ENCODE results near the gene SPAG9. TPM values are rescaled to one million over a fixed set of nuclear protein-coding genes. Genes with fewer than 3 reads are reported as not detected.

Gene SPAG9
- total and polyA plus RNA-seq, 2 experiments from 2014 or later: 26.5 to 82.7 TPM

DNA sequence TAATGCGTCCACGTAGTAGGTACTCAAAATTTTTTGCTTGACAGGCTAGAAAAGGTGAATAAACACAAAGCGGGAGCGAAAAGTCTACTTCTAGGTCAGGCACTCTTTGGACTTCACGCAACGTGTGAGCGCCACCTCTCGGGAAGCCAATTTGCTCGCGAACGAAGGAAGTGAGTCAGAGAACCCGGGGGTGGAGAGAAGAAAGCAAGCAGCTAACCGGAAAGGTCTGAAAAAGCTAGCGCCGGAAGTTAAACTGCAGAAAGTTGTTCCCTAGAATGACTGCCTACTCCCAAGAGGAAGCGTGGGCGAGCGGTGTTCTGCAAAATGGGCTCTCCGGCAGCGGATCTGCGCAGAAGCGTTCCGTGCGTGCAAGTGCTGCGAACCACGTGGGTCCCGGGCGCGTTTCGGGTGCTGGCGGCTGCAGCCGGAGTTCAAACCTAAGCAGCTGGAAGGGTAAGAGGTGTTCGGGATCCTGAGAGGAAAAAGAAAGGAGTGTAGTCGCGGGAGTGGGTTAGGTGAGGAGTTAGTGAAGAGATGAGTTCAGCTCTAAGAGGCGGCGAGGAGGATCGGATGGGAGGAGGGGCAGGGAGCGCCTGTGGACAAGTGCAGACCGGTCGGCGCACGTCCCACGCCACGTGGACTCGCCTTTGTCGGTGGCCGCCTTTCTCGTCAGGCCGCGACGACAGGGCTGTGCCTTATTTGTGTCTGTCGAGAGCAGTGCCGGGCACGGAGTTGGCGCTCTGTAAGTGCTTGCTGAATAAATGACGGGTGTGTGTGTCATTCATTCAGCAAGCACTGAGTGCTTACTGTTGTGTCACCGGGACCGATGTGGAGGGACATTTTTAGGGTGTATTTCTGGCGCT, 32.8 kb upstream of the SPAG9 start, which contains the start of gene NME1:
TSS of gene NME1 (plus strand) at position 350 of the 863 bp plus-strand sequence. CDS start 2,096 bp downstream, outside the sequence.
- no peak for TF ChIP-seq EZH2 (IDR thresholded peaks at IDR 0.05; ENCODE audit: borderline replicate concordance)
- TF ChIP-seq EZH2phosphoT487 (IDR thresholded peaks at IDR 0.05; ENCODE audit: low read depth, severe bottlenecking, unreplicated experiment): no peak
- TF ChIP-seq, protein P1, sequence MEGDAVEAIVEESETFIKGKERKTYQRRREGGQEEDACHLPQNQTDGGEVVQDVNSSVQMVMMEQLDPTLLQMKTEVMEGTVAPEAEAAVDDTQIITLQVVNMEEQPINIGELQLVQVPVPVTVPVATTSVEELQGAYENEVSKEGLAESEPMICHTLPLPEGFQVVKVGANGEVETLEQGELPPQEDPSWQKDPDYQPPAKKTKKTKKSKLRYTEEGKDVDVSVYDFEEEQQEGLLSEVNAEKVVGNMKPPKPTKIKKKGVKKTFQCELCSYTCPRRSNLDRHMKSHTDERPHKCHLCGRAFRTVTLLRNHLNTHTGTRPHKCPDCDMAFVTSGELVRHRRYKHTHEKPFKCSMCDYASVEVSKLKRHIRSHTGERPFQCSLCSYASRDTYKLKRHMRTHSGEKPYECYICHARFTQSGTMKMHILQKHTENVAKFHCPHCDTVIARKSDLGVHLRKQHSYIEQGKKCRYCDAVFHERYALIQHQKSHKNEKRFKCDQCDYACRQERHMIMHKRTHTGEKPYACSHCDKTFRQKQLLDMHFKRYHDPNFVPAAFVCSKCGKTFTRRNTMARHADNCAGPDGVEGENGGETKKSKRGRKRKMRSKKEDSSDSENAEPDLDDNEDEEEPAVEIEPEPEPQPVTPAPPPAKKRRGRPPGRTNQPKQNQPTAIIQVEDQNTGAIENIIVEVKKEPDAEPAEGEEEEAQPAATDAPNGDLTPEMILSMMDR (IDR thresholded peaks at IDR 0.05; ENCODE audit: poor library complexity): peak; percentile 98
- Histone ChIP-seq H3K4me1 (ENCODE audit: insufficient read depth) (peaks cover 20% of the 10 kb centered on the region), H2AFZ (peak within 1 kb of the TSS; percentile 79), H3K9me3 (ENCODE audit: low read depth) (no peaks in the 10 kb centered on the region), H3K4me2 (peak within 1 kb of the TSS; percentile 97), H3K4me3 (peak within 1 kb of the TSS; percentile 78), H4K20me1 (ENCODE audit: insufficient read depth, poor library complexity, severe bottlenecking) (no peaks in the 10 kb centered on the region), H3K27ac (peak within 1 kb of the TSS; percentile 84), H3K9me2 (replicated peaks; ENCODE audit: insufficient read depth) (no peaks in the 10 kb centered on the region), H3K27me3 (no peaks in the 10 kb centered on the region), H3K36me3 (replicated peaks; ENCODE audit: insufficient read depth, low read depth) (no peaks in the 10 kb centered on the region), H3K79me2 (peaks cover 46% of the 10 kb centered on the region)
- DNase-seq (ENCODE audit: low spot score): peak; percentile 98
- WGBS (ENCODE audit: low lambda C conversion rate, missing lambda C conversion rate): under 1% methylated on average over 60 of the region's 60 CpGs

DNA sequence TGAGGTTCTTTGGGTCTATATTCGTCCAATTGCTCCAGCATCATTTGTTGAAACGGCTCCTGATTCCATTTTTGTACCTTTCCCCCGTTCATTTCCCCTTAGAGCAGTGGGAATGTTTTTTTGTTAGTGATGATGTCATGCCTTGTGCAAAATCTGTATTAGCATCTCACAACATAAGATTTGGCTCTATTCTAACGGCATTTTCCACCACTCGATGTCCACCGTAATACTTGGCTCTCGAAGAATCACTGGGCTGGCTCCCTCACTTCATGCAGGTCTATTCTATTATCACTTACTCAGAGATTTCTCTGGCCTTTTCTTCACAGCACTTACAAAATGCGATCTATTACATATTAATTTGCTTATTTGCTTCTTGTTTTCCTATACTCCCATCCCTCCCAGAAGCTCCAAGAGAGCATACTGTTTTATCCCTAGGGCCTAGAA, 32.1 kb upstream of the SPAG9 start:
- Histone ChIP-seq H3K9me2 (replicated peaks; ENCODE audit: insufficient read depth) (no peaks in the 10 kb centered on the region), H4K20me1 (ENCODE audit: insufficient read depth, poor library complexity, severe bottlenecking) (no peaks in the 10 kb centered on the region), H3K4me3 (peak overlapping the region; percentile 7), H3K36me3 (replicated peaks; ENCODE audit: insufficient read depth, low read depth) (no peaks in the 10 kb centered on the region), H3K27me3 (no peaks in the 10 kb centered on the region), H3K4me1 (ENCODE audit: insufficient read depth) (peaks cover 20% of the 10 kb centered on the region), H3K9me3 (ENCODE audit: low read depth) (no peaks in the 10 kb centered on the region), H3K27ac (peak overlapping the region; percentile 84), H2AFZ (peak overlapping the region; percentile 79), H3K4me2 (peak overlapping the region; percentile 73), H3K79me2 (peaks cover 40% of the 10 kb centered on the region)
- DNase-seq (ENCODE audit: low spot score): no peak
- TF ChIP-seq EZH2phosphoT487 (IDR thresholded peaks at IDR 0.05; ENCODE audit: low read depth, severe bottlenecking, unreplicated experiment) (no peak), EZH2 (IDR thresholded peaks at IDR 0.05; ENCODE audit: borderline replicate concordance) (no peak)
- TF ChIP-seq, protein P1 (IDR thresholded peaks at IDR 0.05; ENCODE audit: poor library complexity): no peak
- 59% methylated on average over 8 of the region's 8 CpGs for WGBS (ENCODE audit: low lambda C conversion rate, missing lambda C conversion rate)

DNA sequence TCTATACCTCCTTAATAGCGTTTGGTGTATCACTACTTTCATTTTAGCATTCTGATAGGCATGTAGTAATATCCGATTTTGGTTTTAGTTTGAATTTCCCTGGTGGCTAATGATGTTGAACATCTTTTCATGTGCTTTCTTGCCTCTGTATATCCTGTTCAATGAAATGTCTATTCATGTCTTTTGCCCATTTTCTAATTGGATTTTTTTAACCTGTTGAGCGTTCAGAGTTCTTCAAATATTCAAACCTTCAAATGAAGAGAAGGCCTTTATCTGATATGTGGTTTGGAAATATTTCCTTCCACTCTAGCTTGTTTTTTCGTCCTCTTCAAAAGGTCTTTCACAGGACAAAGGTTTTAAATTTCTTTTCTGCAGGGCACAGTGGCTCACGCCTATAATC, 30.3 kb upstream of the SPAG9 start:
- Histone ChIP-seq H3K79me2 (peaks cover 22% of the 10 kb centered on the region), H3K9me3 (ENCODE audit: low read depth) (no peaks in the 10 kb centered on the region), H3K9me2 (replicated peaks; ENCODE audit: insufficient read depth) (no peaks in the 10 kb centered on the region), H3K4me3 (no peak overlapping the region), H3K27ac (no peak overlapping the region), H3K27me3 (no peaks in the 10 kb centered on the region), H2AFZ (no peak overlapping the region), H3K36me3 (replicated peaks; ENCODE audit: insufficient read depth, low read depth) (no peaks in the 10 kb centered on the region), H4K20me1 (ENCODE audit: insufficient read depth, poor library complexity, severe bottlenecking) (no peaks in the 10 kb centered on the region), H3K4me2 (no peak overlapping the region), H3K4me1 (ENCODE audit: insufficient read depth) (peaks cover 20% of the 10 kb centered on the region)
- WGBS (ENCODE audit: low lambda C conversion rate, missing lambda C conversion rate): 84% methylated on average over 5 of the region's 5 CpGs
- DNase-seq (ENCODE audit: low spot score): no peak
- no peak for TF ChIP-seq EZH2phosphoT487 (IDR thresholded peaks at IDR 0.05; ENCODE audit: low read depth, severe bottlenecking, unreplicated experiment)
- no peak for TF ChIP-seq EZH2 (IDR thresholded peaks at IDR 0.05; ENCODE audit: borderline replicate concordance)
- TF ChIP-seq, protein P1 (IDR thresholded peaks at IDR 0.05; ENCODE audit: poor library complexity): no peak

Data from hepatocyte (in vitro differentiated cells).